GM18508 (cell line): ENCODE results near the gene WIPI1.
A peak's percentile ranks its signal among the peaks of the same experiment; 100 is the strongest.

Experiments
- ATAC-seq: cut with Tn5 transposase; IDR thresholded peaks from one replicate; pipeline ENCODE4 v1.9.1; 2021; ENCODE audit warnings: moderate number of reproducible peaks; ENCODE audit not compliant: insufficient read depth, unreplicated experiment

WIPI1 gene

GRCh38 chr17:68461122-68461539 lies 3.8 kb upstream of the WIPI1 start:
- ATAC-seq, result no peak

- ATAC-seq, result no peak
These were observed 3.4 kb upstream of the WIPI1 start for GRCh38 chr17:68460715-68461114.

- no peak for ATAC-seq
These were observed 2.9 kb upstream of the WIPI1 start for GRCh38 chr17:68460146-68460545.

GRCh38 chr17:68459037-68459639 lies 1.8 kb upstream of the WIPI1 start:
- no peak for ATAC-seq

GRCh38 chr17:68458260-68459036 lies 1.2 kb upstream of the WIPI1 start:
- no peak for ATAC-seq

GRCh38 chr17:68457539-68458259 lies 403 bp upstream of the WIPI1 start:
- peak; percentile 46 for ATAC-seq

GRCh38 chr17:68456339-68457167 lies 743 bp downstream of the WIPI1 start:
- no peak for ATAC-seq

- no peak for ATAC-seq
These were observed 1.4 kb downstream of the WIPI1 start for GRCh38 chr17:68455901-68456338.

GRCh38 chr17:68453991-68454665 lies 3.2 kb downstream of the WIPI1 start:
- no peak for ATAC-seq

GRCh38 chr17:68452724-68453290 lies 4.5 kb downstream of the WIPI1 start:
- ATAC-seq, result no peak

GRCh38 chr17:68451670-68452354 lies 5.5 kb downstream of the WIPI1 start:
- ATAC-seq, result no peak

- ATAC-seq, result no peak
These were observed 6.5 kb downstream of the WIPI1 start for GRCh38 chr17:68450801-68451200.

GRCh38 chr17:68450391-68450790 lies 6.9 kb downstream of the WIPI1 start:
- no peak for ATAC-seq

- ATAC-seq, result no peak
These were observed 8.1 kb downstream of the WIPI1 start for GRCh38 chr17:68449021-68449739.

GRCh38 chr17:68446626-68447041 lies 10.7 kb downstream of the WIPI1 start:
- ATAC-seq, result no peak

GRCh38 chr17:68445671-68446070 lies 11.6 kb downstream of the WIPI1 start:
- ATAC-seq, result no peak

GRCh38 chr17:68443972-68444464 lies 13.3 kb downstream of the WIPI1 start:
- ATAC-seq, result no peak
